Measurements from ENCODE around the gene COX19. TPM values are rescaled to one million over a fixed set of nuclear protein-coding genes. Genes with fewer than 3 reads are reported as not detected.

COX19 gene
- polyA plus RNA-seq, 1 donor (not counting 4 experiments of a cell fraction or from before 2014, with no cell fraction given) = 6.2 TPM

DNA sequence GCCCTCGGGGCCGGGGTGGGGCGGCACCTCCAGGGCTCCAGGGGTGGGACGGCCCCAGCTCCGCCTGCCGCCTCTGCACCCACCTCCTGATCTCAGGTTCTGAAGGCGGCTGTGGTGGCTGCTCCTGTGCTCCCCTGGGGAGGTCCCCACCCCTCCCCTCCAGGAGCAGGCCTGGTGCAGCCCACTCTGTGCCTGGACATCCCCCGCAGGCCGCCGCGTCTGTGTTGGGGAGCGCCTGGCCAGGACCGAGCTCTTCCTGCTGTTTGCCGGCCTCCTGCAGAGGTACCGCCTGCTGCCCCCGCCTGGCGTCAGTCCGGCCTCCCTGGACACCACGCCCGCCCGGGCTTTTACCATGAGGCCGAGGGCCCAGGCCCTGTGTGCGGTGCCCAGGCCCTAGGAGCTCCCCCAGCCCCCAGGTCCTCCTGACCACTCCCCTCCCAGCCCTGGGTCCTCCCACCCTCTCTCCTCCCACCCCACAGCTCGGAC is 13.1 kb upstream of the COX19 start:
- FAIRE-seq = no peak
- dilution Hi-C loops (cut with MboI; ENCODE audit: extremely low pct_ligation_motif_present, low sequenced_read_pairs) = no loop called here
- no peak overlapping the region for H2AFZ ChIP-seq (ENCODE audit: control insufficient read depth, low read length)

DNA sequence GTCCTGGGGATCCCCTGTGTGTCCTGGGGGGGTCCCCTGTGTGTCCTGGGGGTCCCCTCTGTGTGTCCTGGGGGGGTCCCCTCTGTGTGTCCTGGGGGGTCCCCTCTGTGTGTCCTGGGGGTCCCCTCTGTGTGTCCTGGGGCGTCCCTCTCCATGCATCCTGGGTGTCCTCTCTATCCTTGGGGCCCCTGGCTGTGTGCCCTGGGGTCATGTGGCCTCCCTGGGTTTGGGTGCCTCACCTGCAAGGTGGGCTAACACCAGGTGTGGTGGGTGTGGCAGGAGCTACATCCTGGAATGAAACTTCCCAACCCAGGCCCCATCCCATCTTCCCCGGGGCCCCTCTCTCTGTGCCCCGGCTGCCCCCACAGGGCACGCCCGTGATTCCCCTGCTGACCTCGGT is 12.6 kb upstream of the COX19 start:
- no peak overlapping the region for H2AFZ ChIP-seq (ENCODE audit: control insufficient read depth, low read length)
- FAIRE-seq (no peak), DNase-seq (ENCODE audit: low read depth, low spot score) (no peak)
- TF ChIP-seq, protein P1, sequence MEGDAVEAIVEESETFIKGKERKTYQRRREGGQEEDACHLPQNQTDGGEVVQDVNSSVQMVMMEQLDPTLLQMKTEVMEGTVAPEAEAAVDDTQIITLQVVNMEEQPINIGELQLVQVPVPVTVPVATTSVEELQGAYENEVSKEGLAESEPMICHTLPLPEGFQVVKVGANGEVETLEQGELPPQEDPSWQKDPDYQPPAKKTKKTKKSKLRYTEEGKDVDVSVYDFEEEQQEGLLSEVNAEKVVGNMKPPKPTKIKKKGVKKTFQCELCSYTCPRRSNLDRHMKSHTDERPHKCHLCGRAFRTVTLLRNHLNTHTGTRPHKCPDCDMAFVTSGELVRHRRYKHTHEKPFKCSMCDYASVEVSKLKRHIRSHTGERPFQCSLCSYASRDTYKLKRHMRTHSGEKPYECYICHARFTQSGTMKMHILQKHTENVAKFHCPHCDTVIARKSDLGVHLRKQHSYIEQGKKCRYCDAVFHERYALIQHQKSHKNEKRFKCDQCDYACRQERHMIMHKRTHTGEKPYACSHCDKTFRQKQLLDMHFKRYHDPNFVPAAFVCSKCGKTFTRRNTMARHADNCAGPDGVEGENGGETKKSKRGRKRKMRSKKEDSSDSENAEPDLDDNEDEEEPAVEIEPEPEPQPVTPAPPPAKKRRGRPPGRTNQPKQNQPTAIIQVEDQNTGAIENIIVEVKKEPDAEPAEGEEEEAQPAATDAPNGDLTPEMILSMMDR (optimal IDR thresholded peaks at IDR 0.05 in 1 of 3, IDR thresholded peaks at IDR 0.05 in 1 of 3, conservative IDR thresholded peaks at IDR 0.05 in 1 of 3; ENCODE audit: extremely low read depth in 1 of 3, insufficient read depth in 2 of 3, low read length in 3 of 3) = no peak
- TF ChIP-seq EZH2 (IDR thresholded peaks at IDR 0.05; ENCODE audit: low read length) = no peak
- H3K4me1 ChIP-seq (ENCODE audit: control insufficient read depth, extremely low read depth, insufficient read depth, low read length) = no peaks in the 10 kb centered on the region
- no peaks in the 10 kb centered on the region for H3K36me3 ChIP-seq (ENCODE audit: control insufficient read depth in 2 of 2, extremely low read depth in 1 of 2, insufficient read depth in 2 of 2, low read length in 2 of 2)
- no peaks in the 10 kb centered on the region for H3K9me3 ChIP-seq (ENCODE audit: control insufficient read depth, low read depth, low read length)
- H3K4me3 ChIP-seq (ENCODE audit: control insufficient read depth in 2 of 3, extremely low read depth in 1 of 3, insufficient read depth in 2 of 3, low read depth in 1 of 3, low read length in 3 of 3) = no peak overlapping the region
- dilution Hi-C loops (cut with MboI; ENCODE audit: extremely low pct_ligation_motif_present, low sequenced_read_pairs) = no loop called here
- H3K27ac ChIP-seq (ENCODE audit: control insufficient read depth, insufficient read depth, low read length) = no peak overlapping the region
- H3K79me2 ChIP-seq (ENCODE audit: control insufficient read depth, insufficient read depth, low read length) = no peaks in the 10 kb centered on the region
- H3K9ac ChIP-seq (ENCODE audit: control insufficient read depth, extremely low read depth, insufficient read depth, low read length) = no peak overlapping the region
- no peak overlapping the region for H3K4me2 ChIP-seq (ENCODE audit: control insufficient read depth, extremely low read depth, insufficient read depth, low read depth, low read length)
- H4K20me1 ChIP-seq (ENCODE audit: control insufficient read depth, extremely low read depth, insufficient read depth, low read length) = no peaks in the 10 kb centered on the region
- H3K9me1 ChIP-seq (ENCODE audit: control insufficient read depth, extremely low read depth, insufficient read depth, low read length) = no peaks in the 10 kb centered on the region
- H3K27me3 ChIP-seq (ENCODE audit: control insufficient read depth, extremely low read depth, insufficient read depth, low read length) = peaks cover 47% of the 10 kb centered on the region

More for the DNA sequence above, 13.1 kb upstream of the COX19 start:
- Histone ChIP-seq H4K20me1 (ENCODE audit: control insufficient read depth, extremely low read depth, insufficient read depth, low read length) (no peaks in the 10 kb centered on the region), H3K27ac (ENCODE audit: control insufficient read depth, insufficient read depth, low read length) (no peak overlapping the region), H3K4me3 (ENCODE audit: control insufficient read depth in 2 of 3, extremely low read depth in 1 of 3, insufficient read depth in 2 of 3, low read depth in 1 of 3, low read length in 3 of 3) (no peak overlapping the region), H3K79me2 (ENCODE audit: control insufficient read depth, insufficient read depth, low read length) (no peaks in the 10 kb centered on the region), H3K9me1 (ENCODE audit: control insufficient read depth, extremely low read depth, insufficient read depth, low read length) (no peaks in the 10 kb centered on the region), H3K4me2 (ENCODE audit: control insufficient read depth, extremely low read depth, insufficient read depth, low read depth, low read length) (no peak overlapping the region), H3K9me3 (ENCODE audit: control insufficient read depth, low read depth, low read length) (no peaks in the 10 kb centered on the region), H3K4me1 (ENCODE audit: control insufficient read depth, extremely low read depth, insufficient read depth, low read length) (no peaks in the 10 kb centered on the region), H3K9ac (ENCODE audit: control insufficient read depth, extremely low read depth, insufficient read depth, low read length) (no peak overlapping the region), H3K36me3 (ENCODE audit: control insufficient read depth in 2 of 2, extremely low read depth in 1 of 2, insufficient read depth in 2 of 2, low read length in 2 of 2) (no peaks in the 10 kb centered on the region), H3K27me3 (ENCODE audit: control insufficient read depth, extremely low read depth, insufficient read depth, low read length) (peaks cover 43% of the 10 kb centered on the region)
- DNase-seq (ENCODE audit: low read depth, low spot score) = no peak
- no peak for TF ChIP-seq EZH2 (IDR thresholded peaks at IDR 0.05; ENCODE audit: low read length)
- TF ChIP-seq, protein P1 (optimal IDR thresholded peaks at IDR 0.05 in 1 of 3, IDR thresholded peaks at IDR 0.05 in 1 of 3, conservative IDR thresholded peaks at IDR 0.05 in 1 of 3; ENCODE audit: extremely low read depth in 1 of 3, insufficient read depth in 2 of 3, low read length in 3 of 3) = no peak

Measured in keratinocyte (primary cell).